ENCODE measurements around the gene RPL28. TPM values are rescaled to one million over a fixed set of nuclear protein-coding genes. Genes with fewer than 3 reads are reported as not detected.
A peak's percentile ranks its signal among the peaks of the same experiment; 100 is the strongest.

The RPL28 gene
- 479 TPM for total RNA-seq
- long read RNA-seq, full-length matches to known transcripts, result 79 of 90 reads
- long read RNA-seq, partial matches to known transcripts, result 9 of 90 reads
- long read RNA-seq, other reads (novel, unspliced or antisense), result 2 of 90 reads

DNA sequence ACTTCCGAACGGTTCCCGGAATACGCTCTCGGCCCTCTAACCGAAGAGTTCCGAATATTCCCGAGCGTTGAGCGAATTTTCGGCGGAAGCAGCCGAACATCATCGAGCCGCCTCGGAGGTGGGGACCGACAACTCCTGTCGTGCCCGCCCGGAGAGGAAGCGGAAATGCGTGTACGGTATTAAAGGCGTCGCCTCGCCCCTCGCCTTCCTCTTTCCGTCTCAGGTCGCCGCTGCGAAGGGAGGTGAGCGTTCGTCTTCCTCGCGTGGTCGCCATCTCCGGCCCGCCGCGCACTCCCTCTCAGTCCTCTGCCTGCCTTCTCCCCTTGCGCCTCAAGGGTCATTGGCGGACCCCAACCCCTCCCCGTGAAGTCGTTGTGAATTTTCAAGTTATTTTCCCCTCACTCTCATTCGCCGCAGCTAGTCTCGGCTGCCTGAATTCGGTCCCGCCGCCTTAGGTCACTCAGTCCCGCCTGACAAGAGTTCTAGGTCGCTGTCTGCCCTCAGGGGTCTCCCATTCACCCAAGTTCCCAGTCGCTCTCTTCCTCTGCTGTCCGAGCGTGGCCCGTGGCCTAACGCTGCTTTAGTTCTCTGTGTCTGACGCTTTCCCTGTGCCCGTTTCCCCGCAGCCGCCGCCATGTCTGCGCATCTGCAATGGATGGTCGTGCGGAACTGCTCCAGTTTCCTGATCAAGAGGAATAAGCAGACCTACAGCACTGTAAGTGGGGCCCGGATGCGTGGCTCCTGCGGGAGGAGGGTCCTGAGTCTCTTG is at the start of gene RPL28:
Gene RPL28 (plus strand): TSS at position 209 of the 769 bp plus-strand sequence. CDS start 426 bp downstream, at position 635.
- intact Hi-C loops (cut with DNase I), result loop anchor here (1.0 to 2.0 kb wide), 3 partner anchors 19 to 85 kb away; partner anchors contain the start of gene KMT5C
- DNase-seq (ENCODE audit: low spot score), result peak; percentile 99

DNA sequence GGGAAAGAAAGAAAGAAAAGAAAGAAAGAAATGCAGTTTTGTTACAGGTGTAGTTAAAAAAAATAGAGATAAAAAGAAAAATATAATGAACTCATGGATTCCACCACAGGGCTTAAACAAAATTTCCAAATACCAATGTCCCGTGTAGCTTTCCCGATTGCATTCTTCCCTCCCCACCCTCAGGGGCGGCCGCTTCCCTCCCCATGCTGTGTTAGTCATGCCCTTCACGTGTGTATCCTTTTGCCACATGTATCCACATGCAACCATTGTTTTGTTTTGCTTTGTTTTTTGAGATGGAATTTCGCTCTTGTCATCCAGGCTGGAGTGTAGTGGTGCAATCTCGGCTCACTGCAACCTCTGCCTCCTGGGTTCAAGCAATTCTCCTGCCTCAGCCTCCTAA is 49.6 kb upstream of the RPL28 start:
- intact Hi-C loops (cut with DNase I), result no loop called here
- no peak for DNase-seq (ENCODE audit: low spot score)

DNA sequence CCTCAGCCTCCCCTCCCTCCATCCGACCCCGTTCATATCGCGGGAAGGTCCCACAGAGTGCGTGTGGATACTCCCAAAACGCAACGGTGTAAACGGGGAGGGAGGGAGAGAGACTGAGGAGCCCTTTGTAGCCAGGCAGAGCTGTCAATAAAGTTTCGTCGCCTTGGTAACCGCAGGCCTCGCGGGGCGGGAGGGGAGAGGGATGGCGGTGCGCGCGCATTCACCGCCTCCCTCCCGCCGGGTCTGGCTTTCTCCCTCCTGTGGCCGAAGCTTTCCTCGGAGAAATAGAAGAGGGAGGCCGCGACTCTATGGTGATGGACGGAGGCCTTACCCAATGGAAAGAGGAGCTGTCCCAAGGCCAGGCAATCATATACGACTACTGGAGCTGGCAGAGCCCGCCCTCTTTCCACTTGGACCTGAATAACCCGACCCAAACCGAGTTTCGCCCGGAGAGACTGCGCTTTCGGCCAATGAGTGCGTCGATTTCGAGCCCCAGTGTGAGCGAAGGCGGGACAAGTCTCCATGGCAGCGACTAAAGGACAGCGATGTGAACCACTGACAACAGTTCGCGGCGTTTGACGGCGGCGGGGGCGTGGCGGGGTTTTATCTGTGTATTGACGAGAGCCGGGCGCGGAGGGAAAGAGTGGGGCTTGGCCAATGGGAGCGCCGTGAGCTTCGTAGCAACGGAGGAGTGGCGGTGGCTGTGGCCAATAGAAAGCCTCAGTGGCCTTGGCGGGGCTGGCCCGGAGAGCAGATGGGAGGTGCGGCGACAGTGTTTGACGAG is 46.4 kb upstream of the RPL28 start, which contains the start of gene KMT5C:
Gene KMT5C (plus strand): TSS at position 772 of the 784 bp plus-strand sequence. CDS start 2,061 bp downstream, outside the sequence.
- DNase-seq (ENCODE audit: low spot score), result peak; percentile 100
- intact Hi-C loops (cut with DNase I), result loop anchor here (1.0 kb wide), 1 partner anchor 46 kb away; the partner anchor contains the start of gene RPL28

DNA sequence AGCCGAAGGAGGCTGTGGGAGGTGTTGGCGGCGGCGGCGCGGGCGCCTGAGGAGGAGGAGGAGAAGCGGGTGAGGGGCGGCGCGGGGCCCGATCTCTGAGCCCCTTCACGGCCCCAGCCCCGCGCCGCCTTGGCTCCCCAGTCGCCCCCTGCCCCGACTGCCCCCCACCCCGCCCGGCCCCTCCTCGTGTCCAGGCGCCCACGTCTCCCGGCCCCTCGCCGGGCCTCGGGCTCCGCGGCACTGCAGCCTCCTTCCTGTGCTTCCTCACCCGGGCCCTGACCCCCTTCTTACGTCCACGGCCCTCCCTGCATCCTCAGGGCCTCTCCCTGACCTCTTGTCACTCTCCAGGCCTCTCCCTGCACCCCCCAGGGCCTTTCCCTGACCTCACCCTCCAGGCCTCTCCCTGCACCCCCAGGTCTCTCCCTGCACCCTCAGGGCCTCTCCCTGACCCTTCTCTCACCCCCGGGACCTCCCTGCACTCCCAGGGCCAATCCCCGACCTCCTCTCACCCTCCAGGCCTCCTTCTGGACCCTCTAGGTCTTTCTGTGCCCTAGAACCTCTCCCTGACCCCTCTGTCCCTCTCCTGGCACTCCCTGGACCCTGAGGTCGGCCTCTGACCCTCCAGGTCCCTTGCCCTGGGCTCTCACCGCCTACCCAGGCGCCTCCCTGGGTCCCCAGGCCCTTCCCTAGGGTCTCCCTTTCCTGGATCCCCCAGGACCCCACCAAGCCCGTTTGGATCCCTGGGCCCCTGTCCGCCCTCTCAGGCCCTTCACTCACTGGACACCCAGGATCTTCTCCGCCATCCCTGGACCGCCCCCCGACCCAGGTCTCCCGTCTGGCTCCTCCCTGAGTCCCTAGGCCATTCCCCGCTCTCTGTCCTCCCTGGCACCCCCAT is 45.6 kb upstream of the RPL28 start:
- DNase-seq (ENCODE audit: low spot score), result no peak
- intact Hi-C loops (cut with DNase I), result loop anchor here (1.0 kb wide), 1 partner anchor 45 kb away; the partner anchor contains the start of gene RPL28

DNA sequence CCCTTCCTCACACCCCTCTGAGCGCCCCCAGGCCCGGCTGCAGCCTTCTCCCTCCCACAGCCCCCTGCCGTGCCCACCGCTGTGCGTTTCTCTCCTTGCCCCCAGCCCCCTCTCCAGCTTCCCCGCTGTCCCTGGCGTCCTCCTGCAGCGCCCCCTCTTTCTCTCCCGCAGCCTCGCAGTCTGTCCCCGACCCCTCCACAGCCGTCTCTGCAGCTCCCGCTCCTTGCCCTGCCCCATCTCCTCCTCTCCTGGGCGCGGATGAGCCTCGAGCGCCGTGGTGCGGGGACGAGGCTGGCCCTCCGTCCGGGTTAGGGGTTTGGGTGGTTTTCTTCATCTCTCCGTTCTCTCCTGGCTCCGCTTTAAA is 45.0 kb upstream of the RPL28 start:
- intact Hi-C loops (cut with DNase I), result no loop called here
- no peak for DNase-seq (ENCODE audit: low spot score)

DNA sequence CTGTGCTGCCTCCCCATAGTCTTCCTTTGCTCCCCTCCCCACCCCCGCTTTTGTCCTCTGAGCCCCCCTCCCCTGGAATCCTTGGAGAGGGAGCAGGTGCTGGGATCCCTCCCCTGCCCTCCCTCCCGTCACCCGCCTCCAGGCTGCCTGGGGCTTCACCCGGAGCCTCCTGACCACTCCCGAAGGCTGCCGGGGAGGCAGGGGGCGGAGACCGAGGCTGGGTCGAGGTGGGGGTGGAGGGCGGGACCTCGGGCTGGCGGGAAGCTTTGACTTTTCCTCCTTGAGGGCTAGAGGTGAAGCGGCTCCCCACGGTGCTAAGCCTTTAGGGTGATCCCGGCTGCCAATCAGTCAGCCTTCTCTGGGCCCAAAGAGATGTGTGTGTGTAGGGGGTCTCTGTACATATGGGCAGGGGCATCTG is 44.6 kb upstream of the RPL28 start:
- intact Hi-C loops (cut with DNase I), result no loop called here
- peak; percentile 87 for DNase-seq (ENCODE audit: low spot score)

DNA sequence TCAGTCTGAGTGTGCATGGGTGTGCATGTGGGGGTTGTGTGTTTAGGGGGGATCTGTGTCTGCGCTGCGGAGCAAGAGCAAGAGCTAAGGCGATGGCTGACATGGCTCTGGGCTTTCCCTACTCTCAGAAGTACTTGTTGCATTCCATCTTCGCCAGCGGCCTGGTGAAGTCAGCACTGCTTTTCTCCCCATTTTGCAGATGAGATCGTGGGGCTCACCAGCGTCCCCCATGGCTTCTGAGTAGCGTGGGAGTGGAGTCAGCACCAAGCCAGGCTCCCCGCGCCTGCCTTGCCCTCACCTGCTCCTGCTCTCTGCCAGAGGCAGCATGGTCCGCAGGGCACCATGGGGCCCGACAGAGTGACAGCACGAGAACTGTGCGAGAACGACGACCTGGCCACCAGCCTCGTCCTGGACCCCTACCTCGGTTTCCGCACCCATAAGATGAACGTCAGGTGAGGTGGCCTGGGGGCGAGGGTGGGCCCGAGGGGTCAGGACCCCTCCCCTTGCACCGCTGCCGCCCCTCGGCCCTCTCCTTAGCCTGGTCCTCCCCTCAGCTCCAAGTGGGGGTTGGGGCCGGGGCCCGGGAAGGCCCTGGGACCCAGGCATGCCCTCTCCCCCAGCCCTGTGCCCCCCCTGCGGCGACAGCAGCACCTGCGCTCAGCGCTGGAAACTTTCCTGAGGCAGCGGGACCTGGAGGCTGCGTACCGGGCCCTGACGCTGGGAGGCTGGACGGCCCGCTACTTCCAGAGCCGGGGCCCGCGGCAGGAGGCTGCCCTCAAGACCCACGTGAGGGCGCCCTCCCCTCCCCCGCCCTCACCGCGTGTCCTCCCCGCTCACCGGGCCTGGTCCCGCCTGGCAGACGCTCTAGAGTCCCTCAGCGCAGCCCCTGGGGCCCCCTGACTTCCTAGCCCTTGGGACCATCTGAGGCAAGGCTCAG is 43.9 kb upstream of the RPL28 start:
- intact Hi-C loops (cut with DNase I), result no loop called here
- DNase-seq (ENCODE audit: low spot score), result no peak

DNA sequence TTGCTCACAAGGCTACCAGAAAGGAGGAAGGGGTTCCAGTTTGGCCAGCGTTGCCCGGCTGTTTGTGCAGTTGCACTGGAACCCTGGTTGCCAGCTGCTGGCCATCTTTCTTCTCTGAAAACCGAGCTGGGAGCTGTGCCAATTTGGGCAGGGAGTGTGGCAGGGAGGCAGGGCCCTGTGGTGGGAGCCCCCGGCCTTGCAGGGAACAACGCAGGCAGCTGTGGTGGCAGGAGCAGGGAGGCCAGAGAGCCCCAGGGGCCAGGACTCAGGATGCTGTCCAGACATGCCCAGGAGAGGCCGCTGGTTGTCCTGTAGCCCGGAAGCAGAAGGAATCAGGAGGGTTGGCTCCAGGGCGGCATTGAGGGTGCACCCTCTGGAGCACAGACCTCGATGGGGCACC is 41.3 kb upstream of the RPL28 start:
- no peak for DNase-seq (ENCODE audit: low spot score)
- intact Hi-C loops (cut with DNase I), result no loop called here

DNA sequence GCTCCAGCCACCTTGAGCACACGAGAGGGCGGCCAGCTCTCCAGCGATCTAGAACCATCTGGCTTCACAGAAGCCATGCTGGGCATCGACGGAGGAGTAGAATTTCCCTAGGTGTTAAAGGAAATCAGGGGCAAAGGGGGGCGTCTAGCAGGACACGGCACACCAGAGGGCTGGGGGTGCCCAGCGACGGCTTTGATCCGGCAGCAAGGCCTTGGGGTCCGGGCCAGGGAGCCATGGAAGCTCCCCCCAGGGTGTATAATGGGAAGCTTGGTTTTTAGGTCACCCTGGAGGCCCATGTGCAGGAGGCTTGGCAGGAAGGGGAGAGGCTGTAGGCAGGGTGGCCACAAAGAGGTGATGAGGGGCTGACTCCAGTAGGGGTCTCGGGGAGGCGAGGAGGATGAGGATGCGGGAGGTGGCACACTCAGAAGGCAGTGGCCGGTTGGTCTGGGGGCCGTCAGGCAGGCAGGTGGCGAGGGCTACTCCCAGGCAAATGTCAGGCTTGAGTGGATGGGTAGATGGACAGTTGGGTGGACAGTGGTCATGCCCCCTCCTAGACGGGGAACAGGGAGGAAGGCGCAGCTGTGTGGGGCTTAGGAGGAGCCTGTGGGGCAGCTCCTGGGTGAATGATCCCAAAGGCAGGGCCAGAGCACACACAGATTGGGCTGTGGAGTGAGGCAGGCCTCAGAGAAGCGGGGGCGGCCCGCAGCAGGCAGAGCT is 40.5 kb upstream of the RPL28 start:
- DNase-seq (ENCODE audit: low spot score), result no peak

DNA sequence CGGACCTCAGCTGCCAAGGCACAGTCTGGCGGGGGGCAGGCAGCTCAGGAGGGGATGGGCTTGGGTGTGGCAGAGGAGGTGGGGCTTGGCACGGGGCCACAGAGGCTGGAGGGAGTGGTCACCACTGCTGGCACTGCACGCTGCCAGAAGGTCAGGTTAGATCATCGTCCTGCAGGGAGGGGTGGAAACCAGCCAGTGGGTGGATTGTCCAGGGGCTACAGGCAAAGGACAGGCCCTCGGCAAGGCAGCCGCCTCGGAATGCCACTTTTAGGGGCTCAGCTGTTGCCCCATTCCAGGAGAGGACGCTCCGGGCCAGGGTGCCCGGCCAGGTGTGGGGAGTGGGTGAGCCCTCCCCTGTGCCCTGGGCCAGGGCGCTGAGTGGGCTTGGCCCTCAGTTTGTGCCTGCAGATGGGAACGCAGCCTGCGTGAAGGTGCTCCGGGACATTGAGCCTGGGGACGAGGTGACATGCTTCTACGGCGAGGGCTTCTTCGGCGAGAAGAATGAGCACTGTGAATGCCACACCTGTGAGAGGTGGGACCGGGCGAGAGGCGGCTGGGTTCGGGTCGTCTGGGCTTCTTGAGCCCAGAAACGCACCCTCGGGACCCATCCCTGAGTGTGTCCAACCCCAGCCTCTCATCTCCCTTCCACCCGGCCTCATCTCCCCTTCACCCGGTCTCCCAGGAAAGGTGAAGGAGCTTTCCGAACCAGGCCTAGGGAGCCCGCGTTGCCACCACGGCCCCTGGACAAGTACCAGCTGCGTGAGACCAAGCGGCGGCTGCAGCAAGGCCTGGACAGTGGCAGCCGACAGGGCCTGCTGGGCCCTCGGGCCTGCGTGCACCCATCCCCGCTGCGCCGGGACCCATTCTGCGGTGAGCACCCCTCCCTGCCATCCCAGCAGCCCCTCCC is 39.7 kb upstream of the RPL28 start:
- intact Hi-C loops (cut with DNase I), result no loop called here
- DNase-seq (ENCODE audit: low spot score), result no peak

More for the DNA sequence above, 40.5 kb upstream of the RPL28 start:
- intact Hi-C loops (cut with DNase I), result no loop called here

DNA sequence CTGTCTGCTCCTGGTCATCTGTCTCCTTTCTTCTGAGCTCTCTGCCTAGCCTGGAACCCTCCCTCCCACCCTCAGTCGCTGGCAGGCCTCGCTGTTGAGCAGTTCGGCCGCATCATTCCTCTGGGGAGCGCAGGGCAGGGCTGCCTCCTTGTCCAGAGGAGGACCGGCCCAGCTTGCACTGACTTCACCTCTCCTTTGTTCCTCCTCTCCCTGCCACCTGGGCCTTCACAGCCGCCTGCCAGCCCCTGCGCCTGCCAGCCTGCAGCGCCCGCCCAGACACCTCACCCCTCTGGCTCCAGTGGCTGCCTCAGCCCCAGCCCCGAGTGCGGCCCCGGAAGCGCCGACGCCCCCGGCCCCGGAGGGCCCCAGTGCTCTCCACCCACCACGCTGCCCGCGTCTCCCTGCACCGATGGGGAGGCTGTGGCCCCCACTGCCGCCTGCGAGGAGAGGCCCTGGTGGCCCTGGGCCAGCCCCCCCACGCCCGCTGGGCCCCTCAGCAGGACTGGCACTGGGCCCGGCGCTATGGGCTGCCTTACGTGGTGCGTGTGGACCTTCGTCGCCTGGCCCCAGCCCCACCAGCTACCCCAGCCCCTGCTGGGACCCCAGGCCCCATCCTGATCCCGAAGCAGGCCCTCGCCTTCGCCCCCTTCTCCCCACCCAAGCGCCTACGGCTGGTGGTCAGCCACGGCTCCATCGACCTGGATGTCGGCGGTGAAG is 38.8 kb upstream of the RPL28 start:
- intact Hi-C loops (cut with DNase I), result no loop called here
- DNase-seq (ENCODE audit: low spot score), result no peak

DNA sequence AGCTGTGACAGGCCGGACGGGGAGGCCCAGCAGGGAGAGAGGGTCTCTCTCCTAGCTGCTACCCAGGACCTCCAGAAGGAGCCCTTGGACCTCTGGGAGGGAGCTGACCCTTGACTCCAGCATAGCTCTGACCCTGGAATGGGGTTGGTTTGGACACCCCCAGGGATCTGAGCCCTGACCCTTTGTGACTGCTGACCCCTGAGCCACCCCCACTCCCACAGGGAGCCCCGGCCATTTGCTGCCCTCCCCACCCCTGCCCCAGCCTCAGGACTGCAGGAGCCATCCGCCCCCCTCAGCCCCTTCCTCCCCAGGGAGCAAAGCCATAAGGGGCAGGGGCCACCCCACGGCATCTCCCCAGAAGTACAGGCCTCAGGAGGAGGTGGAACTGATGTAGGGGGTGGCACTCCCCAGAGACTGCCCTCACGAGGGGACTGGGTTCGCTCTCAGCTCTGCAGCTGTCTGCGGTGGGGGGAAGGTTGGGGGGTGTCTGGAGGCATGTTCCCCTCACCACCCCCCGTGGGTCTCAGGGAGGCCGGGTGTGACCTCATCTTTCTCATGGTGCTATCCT is 38.2 kb upstream of the RPL28 start:
- no peak for DNase-seq (ENCODE audit: low spot score)
- intact Hi-C loops (cut with DNase I), result no loop called here

DNA sequence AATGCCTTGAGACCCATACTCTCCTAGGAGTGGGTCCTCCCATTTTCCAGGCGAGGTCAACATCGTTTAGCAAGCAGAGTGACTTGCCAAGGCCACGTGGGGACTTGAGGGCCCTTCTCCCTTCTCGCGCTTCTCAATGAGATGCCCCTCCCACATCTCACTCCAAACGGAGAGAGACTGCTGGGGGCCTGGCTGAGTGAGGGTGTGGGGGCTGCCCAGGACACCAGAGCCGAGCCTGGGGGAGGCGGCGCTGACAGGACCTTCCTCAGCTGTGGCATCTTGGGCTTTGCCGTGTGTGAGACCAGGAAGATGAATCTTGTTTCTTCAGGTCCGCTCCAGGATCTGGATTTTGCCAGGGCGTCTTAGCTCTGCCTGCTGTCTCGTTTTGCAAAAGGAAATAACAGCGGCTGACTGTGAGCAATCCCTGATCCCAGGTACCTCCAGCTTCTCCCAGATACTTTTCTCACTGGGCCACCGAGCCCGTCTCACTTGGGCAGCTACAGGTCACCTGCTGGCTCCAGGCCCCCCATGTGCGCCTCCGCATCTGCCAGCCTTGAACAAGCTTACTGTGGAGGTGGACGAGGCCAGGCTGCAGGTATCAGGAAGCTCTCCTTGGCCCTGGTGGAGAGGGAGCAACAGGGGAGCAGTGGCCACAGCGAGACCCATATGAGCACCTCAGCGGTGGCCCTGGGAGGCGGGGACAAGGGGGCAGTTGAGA is 37.3 kb upstream of the RPL28 start:
- intact Hi-C loops (cut with DNase I), result no loop called here
- no peak for DNase-seq (ENCODE audit: low spot score)

DNA sequence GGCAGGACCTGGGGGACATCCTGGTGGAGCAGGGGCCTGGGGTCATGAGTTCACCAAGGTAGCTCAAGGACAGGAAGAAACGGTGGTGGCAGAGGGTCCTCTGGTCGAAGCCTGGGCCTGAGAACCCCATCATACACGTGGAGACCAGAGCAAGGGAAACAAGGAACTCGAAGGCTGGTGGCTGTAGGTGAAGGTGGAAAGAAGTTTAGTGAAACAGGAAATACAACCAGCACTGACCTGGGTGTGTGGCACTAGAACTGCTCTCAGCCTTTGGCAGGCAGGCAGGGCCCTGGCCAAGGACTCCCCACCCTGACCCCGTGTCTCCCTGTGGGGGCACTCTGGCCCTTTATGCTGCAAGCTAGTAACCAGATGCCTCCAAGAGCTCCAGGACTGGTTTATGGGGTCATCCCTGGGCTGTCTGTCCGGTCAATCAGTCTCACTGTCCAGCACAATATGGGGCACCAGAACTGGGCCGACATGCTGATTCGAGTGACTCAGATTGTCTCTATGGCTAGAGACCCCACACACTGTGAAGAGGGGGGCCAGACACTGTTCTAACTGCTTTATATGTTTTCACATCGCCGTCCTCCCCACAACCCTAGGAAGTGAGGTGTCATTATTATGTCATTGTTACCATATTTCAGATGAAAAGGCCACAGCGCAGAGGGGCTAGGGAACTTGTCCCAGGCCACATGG is 35.0 kb upstream of the RPL28 start:
- DNase-seq (ENCODE audit: low spot score), result no peak
- intact Hi-C loops (cut with DNase I), result no loop called here

DNA sequence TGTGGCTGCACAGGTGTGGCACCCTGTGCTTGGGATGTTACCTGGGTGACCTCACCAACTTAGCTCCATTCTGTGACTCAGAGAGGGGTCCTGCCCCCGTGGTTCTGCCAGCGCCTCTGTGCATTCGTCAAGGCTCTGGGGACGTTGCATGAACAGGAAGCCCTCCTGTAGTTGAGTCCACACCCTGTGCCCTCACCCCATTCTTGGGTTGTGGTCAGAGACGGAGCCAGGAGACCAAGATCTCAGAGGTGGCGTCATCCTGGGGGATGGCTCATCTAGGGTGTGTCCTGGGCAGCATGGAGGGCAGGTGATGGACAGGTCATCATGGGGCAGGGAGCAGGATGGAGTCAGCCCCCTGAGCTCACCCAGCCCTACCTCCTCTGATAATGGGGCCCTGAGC is 33.7 kb upstream of the RPL28 start:
- intact Hi-C loops (cut with DNase I), result no loop called here
- DNase-seq (ENCODE audit: low spot score), result no peak
